Thoracic aorta (tissue), 2 donors: ENCODE measurements around the gene HAPSTR1. TPM values are rescaled to one million over a fixed set of nuclear protein-coding genes. Genes with fewer than 3 reads are reported as not detected.

Experiments used
- ATAC-seq: fragments of 150-250 bp; one replicate; pipeline ENCODE4 v1.8.0; 2017; ENCODE audit warnings: low read depth; ENCODE audit not compliant: insufficient number of reproducible peaks, low FRiP score
- DNase-seq: peaks from one replicate; pipeline ENCODE4 v3.0.0-alpha.2; 2020; ENCODE audit warnings: low spot score
- H3K27ac ChIP-seq, 2 donors: fragments of 200-600 bp; sonication (generic); 1 replicate in 1 of 2; 2 replicates in 1 of 2; pipeline ENCODE4 v1.5.1; 2016; ENCODE audit warnings: mild to moderate bottlenecking in 2 of 2, moderate library complexity in 2 of 2
- H3K27me3 ChIP-seq: fragments of 200-600 bp; sonication (generic); replicated peaks from 2 replicates; pipeline ENCODE4 v1.6.0; 2016; ENCODE audit warnings: mild to moderate bottlenecking; ENCODE audit not compliant: insufficient read depth
- H3K36me3 ChIP-seq: fragments of 200-600 bp; sonication (generic); one replicate; pipeline ENCODE4 v1.5.1; 2016
- H3K4me1 ChIP-seq, 2 donors: fragments of 200-600 bp; sonication (generic); 1 replicate in 1 of 2; 2 replicates in 1 of 2; pipeline versions ENCODE4 v1.5.1 to v1.6.0; 2016; ENCODE audit warnings: low read depth in 2 of 2, mild to moderate bottlenecking in 1 of 2; ENCODE audit not compliant: control insufficient read depth in 1 of 2
- H3K4me3 ChIP-seq: fragments of 200-600 bp; sonication (generic); 2 replicates; pipeline ENCODE4 v1.5.1; 2016; ENCODE audit warnings: mild to moderate bottlenecking
- H3K9me3 ChIP-seq: fragments of 200-600 bp; sonication (generic); 2 replicates; pipeline ENCODE4 v1.5.1; 2016
- total RNA-seq, 2 donors: library from RNA; depleted of rRNA; stranded (reverse); fragments of >200 nt; gene quantifications; one replicate each; pipeline versions ENCODE4 v1.1.0 to v1.2.3, GENCODE V29; 2016
- TF ChIP-seq, protein P1 (sequence below): fragments of 200-600 bp; sonication (generic); IDR thresholded peaks from one replicate; pipeline ENCODE4 v1.5.1; 2019; ENCODE audit warnings: antibody characterized with exemption

HAPSTR1 gene
- total RNA-seq, 2 donors from 2014 or later: 60.4 to 90.8 TPM

DNA sequence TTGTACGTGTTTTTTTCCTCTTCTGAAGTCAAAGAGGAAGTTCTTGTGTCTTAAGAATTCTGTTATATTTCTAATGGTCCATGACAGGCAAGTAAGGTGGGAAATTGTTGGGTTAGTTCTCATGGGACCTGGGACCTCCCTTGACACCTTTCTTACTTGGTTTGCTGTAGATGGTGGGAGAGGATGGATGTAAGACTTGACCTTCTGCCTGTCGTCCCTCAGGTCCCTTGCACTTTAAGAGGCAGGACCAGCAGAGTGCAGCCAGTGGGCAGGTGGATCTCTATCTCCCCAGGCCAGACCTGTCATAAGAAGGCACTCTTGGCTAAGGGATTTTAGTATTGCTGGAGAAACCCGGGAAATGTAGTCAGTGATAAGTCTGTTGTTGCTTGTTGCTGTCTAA, 12.1 kb downstream of the HAPSTR1 start:
- Histone ChIP-seq H3K27me3 (no peaks in the 10 kb centered on the region), H3K36me3 (peaks cover 19% of the 10 kb centered on the region), H3K4me3 (no peak overlapping the region), H3K9me3 (no peaks in the 10 kb centered on the region), H3K4me1 (peaks cover 53 to 95% of the 10 kb centered on the region in 2 donors), H3K27ac (no peak overlapping the region)
- TF ChIP-seq, protein P1, sequence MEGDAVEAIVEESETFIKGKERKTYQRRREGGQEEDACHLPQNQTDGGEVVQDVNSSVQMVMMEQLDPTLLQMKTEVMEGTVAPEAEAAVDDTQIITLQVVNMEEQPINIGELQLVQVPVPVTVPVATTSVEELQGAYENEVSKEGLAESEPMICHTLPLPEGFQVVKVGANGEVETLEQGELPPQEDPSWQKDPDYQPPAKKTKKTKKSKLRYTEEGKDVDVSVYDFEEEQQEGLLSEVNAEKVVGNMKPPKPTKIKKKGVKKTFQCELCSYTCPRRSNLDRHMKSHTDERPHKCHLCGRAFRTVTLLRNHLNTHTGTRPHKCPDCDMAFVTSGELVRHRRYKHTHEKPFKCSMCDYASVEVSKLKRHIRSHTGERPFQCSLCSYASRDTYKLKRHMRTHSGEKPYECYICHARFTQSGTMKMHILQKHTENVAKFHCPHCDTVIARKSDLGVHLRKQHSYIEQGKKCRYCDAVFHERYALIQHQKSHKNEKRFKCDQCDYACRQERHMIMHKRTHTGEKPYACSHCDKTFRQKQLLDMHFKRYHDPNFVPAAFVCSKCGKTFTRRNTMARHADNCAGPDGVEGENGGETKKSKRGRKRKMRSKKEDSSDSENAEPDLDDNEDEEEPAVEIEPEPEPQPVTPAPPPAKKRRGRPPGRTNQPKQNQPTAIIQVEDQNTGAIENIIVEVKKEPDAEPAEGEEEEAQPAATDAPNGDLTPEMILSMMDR: no peak
- no peak for ATAC-seq
- DNase-seq: no peak

DNA sequence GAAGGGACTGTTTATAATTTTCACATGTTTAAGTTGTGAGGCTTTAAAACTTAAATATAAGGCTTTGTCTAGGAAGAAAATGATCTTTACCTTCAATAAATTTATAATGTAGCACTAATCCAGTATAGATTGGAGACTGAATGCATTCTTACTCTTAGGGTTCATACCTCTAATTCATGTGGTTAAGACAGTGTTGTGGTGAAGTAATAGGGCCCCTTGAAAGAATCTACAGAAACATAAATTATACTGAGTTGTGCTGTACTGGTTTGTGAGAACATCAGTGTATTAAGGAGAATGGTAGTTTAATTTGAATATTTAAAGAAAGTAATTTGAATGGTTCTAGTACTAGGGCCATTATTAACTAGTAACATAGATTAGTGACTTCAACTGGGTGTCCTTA, 13.7 kb downstream of the HAPSTR1 start:
- no peak overlapping the region for H3K4me3 ChIP-seq
- peaks cover 55 to 95% of the 10 kb centered on the region in 2 donors for H3K4me1 ChIP-seq
- TF ChIP-seq, protein P1: no peak
- DNase-seq (no peak), ATAC-seq (no peak)
- no peaks in the 10 kb centered on the region for H3K9me3 ChIP-seq
- H3K36me3 ChIP-seq: peaks cover 19% of the 10 kb centered on the region
- H3K27me3 ChIP-seq: no peaks in the 10 kb centered on the region
- no peak overlapping the region for H3K27ac ChIP-seq

DNA sequence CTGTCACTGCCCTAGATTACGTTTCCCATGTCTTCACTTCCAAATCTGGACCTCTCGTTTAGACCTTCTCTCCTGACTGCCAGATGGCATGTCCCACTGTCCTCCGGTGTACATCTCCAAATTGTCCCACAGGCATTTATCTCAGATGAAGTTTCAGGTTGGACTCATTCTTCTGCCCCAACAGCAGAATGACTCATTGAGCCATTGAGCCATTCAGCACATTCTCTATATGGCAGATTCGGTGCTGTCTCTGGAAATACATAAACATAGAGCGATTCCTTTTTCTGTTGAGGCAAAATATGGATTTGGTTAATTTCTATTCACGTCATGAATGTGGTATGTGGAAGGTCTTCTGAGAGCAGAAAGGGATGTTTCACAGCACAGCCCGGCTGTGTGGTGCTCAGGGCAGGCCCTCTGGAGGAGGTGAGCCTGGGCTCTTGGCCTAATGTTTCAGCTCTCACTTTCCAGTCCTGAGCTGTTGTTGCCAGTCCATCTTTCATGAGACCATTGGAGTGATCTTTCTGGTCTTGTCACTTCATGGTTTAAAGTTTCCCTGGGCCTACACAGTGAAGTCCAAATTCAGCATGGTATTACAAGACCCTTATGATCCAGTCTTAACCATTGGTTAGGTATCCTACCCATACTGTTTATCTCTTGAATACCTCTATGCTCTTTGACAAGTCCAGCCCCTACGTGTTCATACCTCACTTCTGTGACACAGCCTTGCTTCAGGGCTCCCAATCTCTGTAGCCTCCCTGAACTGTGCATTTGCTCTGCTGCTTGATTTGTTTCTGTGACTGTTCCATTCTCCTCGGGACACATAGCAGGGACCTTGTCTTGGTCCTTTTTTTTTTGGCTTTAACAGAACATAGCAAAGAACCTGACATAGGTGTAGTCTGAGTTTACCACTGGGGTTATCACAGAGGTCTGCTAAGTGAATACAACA, 15.9 kb downstream of the HAPSTR1 start:
- Histone ChIP-seq H3K36me3 (peaks cover 19% of the 10 kb centered on the region), H3K9me3 (no peaks in the 10 kb centered on the region), H3K27ac (no peak overlapping the region), H3K27me3 (no peaks in the 10 kb centered on the region), H3K4me3 (peak overlapping the region; percentile 1), H3K4me1 (peaks cover 70 to 95% of the 10 kb centered on the region in 2 donors)
- ATAC-seq (no peak), DNase-seq (no peak)
- TF ChIP-seq, protein P1: no peak

DNA sequence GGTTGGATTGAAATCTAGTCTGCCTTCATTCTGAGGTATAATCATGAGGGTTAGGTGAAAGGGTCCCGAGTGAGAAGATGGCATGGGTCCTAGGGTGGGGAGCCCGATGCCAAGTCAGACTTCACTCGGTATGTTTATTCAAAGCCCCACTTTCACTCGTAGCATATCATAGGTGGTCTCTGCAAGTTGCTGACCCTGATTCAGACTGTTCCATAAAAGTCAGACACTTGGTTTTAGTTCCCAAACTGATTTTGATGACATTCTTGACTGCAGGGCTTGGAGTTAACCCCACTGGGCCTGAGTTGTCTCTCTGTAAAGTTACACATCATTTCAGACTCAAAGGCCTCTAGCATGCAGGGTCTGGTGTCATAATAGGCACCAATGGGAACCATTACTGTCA, 17.8 kb downstream of the HAPSTR1 start:
- no peak for DNase-seq
- Histone ChIP-seq H3K4me1 (peaks cover 85 to 95% of the 10 kb centered on the region in 2 donors), H3K4me3 (peak overlapping the region; percentile 28), H3K27ac (no peak overlapping the region), H3K27me3 (no peaks in the 10 kb centered on the region), H3K36me3 (peaks cover 6% of the 10 kb centered on the region), H3K9me3 (no peaks in the 10 kb centered on the region)
- ATAC-seq: no peak
- TF ChIP-seq, protein P1: no peak

DNA sequence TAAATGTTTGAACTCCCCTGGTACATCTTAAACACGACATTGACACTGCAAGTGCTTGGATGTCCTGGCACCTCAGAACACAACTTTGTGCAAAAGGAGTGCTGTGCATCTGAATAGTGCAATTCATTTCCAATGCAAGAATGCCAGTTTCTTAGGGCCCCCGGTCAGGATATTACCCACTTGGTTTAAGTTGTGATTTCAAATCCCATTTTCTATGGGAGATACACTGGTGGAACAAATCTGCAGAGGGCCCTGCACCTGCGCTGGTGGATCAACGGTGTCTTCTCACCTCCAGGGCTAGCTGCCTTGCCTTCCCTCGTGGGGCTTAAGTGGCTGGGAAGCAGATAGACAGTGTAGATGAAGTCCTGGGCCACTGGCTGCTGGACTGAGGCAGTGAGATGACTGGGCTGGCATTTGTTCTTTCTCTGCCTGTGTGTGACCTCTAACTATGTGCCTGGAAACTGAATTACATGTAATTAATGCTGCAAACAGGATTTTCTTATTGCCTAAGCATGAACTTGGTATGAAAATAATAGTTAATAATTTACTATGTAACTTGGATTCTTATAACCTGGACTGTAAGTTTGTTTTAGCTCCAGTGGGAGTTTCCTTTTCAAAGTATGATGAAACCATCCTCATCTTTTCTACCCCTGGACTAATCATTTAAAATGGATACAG, 20.9 kb downstream of the HAPSTR1 start:
- H3K4me3 ChIP-seq: peak overlapping the region; percentile 37

More for the DNA sequence above, 20.9 kb downstream of the HAPSTR1 start:
- peaks cover 3% of the 10 kb centered on the region for H3K36me3 ChIP-seq
- TF ChIP-seq, protein P1: no peak
- no peaks in the 10 kb centered on the region for H3K9me3 ChIP-seq
- ATAC-seq (no peak), DNase-seq (no peak)
- H3K4me1 ChIP-seq: peaks cover 65 to 87% of the 10 kb centered on the region in 2 donors
- H3K27me3 ChIP-seq: no peaks in the 10 kb centered on the region
- no peak overlapping the region for H3K27ac ChIP-seq
